Glutamatergic neuron (in vitro differentiated cells): ENCODE measurements around the gene PLTP. TPM values are rescaled to one million over a fixed set of nuclear protein-coding genes. Genes with fewer than 3 reads are reported as not detected.
A peak's percentile ranks its signal among the peaks of the same experiment; 100 is the strongest.

Experiments used
- DNase-seq: peaks from one replicate; pipeline ENCODE4 v3.0.0; 2022
- H3K27ac Mint-ChIP-seq: one replicate; pipeline ENCODE4 v1.8.0; 2020; ENCODE audit warnings: mild to moderate bottlenecking, mixed read lengths, inconsistent platforms; ENCODE audit not compliant: unreplicated experiment
- H3K27me3 Mint-ChIP-seq: one replicate; pipeline ENCODE4 v1.8.0; 2020; ENCODE audit warnings: mild to moderate bottlenecking, moderate library complexity, mixed read lengths, inconsistent platforms; ENCODE audit not compliant: unreplicated experiment
- H3K36me3 Mint-ChIP-seq: one replicate; pipeline ENCODE4 v1.8.0; 2020; ENCODE audit warnings: mild to moderate bottlenecking, mixed read lengths, inconsistent platforms; ENCODE audit not compliant: unreplicated experiment
- H3K4me1 Mint-ChIP-seq: one replicate; pipeline ENCODE4 v1.8.0; 2020; ENCODE audit warnings: mild to moderate bottlenecking, low read depth, mixed read lengths, inconsistent platforms; ENCODE audit not compliant: unreplicated experiment
- H3K4me3 Mint-ChIP-seq: one replicate; pipeline ENCODE4 v1.8.0; 2020; ENCODE audit warnings: mild to moderate bottlenecking, mixed read lengths, inconsistent platforms; ENCODE audit not compliant: unreplicated experiment
- H3K9me3 Mint-ChIP-seq: one replicate; pipeline ENCODE4 v1.8.0; 2020; ENCODE audit warnings: mild to moderate bottlenecking, moderate library complexity, mixed read lengths, inconsistent platforms; ENCODE audit not compliant: unreplicated experiment
- total RNA-seq: library from RNA; stranded (reverse); fragmentation: NEBNext Ultra II Directional; extraction: Animal tissue kit (Norgen Biotek cat#: 25700); gene quantifications from one replicate; pipeline ENCODE4 v1.2.1, GENCODE V29; 2021; ENCODE audit not compliant: unreplicated experiment
- TF ChIP-seq, protein P1 (sequence below): fragments of 200-600 bp; sonication (generic); IDR thresholded peaks from one replicate; pipeline ENCODE4 v1.5.0; 2021; ENCODE audit not compliant: partially characterized antibody, unreplicated experiment

PLTP gene
- total RNA-seq, 1 donor from 2014 or later: 29.7 TPM

DNA sequence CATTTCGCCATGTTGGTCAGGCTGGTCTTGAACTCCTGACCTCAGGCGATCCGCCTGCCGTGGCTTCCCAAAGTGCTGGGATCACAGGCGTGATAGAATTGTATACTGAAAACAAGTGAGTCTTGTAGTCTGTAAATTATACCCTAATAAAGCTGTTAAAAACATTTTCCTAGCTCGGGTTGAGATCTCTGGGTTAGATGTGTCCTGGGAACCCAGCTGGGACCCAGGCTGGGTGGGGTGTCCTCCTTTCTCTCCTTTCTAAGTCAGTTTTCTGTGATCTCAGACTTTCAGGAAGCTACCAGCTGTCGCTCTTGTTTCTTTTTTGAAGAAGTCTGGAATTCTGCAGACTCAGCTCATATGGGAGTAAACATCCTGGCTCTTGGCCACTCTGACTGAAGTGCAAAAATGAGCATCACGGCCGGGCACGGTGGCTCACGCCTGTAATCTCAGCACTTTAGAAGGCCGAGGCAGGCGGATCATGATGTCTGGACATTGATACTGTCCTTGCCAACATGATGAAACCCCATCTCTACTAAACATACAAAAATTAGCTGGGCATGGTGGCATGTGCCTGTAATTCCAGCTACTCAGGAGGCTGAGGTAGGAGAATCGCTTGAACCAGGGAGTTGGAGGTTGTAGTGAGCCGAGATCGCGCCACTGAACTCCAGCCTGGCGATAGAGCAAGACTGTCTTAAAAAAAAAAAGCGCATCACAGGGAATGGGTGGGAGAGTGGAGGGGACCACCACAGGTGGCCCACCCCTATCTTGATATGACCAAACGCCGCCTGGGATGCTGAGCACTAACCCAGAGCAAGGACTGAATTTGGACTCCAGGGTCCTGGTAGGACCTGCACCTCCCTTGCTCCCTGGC lies 12.7 kb upstream of the PLTP start:
- no peak for DNase-seq
- Mint-ChIP-seq H3K4me1 (peaks cover 12% of the 10 kb centered on the region), H3K36me3 (no peaks in the 10 kb centered on the region), H3K9me3 (no peaks in the 10 kb centered on the region), H3K27ac (peak overlapping the region; percentile 48), H3K27me3 (no peaks in the 10 kb centered on the region), H3K4me3 (no peak overlapping the region)
- TF ChIP-seq, protein P1, sequence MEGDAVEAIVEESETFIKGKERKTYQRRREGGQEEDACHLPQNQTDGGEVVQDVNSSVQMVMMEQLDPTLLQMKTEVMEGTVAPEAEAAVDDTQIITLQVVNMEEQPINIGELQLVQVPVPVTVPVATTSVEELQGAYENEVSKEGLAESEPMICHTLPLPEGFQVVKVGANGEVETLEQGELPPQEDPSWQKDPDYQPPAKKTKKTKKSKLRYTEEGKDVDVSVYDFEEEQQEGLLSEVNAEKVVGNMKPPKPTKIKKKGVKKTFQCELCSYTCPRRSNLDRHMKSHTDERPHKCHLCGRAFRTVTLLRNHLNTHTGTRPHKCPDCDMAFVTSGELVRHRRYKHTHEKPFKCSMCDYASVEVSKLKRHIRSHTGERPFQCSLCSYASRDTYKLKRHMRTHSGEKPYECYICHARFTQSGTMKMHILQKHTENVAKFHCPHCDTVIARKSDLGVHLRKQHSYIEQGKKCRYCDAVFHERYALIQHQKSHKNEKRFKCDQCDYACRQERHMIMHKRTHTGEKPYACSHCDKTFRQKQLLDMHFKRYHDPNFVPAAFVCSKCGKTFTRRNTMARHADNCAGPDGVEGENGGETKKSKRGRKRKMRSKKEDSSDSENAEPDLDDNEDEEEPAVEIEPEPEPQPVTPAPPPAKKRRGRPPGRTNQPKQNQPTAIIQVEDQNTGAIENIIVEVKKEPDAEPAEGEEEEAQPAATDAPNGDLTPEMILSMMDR: no peak

DNA sequence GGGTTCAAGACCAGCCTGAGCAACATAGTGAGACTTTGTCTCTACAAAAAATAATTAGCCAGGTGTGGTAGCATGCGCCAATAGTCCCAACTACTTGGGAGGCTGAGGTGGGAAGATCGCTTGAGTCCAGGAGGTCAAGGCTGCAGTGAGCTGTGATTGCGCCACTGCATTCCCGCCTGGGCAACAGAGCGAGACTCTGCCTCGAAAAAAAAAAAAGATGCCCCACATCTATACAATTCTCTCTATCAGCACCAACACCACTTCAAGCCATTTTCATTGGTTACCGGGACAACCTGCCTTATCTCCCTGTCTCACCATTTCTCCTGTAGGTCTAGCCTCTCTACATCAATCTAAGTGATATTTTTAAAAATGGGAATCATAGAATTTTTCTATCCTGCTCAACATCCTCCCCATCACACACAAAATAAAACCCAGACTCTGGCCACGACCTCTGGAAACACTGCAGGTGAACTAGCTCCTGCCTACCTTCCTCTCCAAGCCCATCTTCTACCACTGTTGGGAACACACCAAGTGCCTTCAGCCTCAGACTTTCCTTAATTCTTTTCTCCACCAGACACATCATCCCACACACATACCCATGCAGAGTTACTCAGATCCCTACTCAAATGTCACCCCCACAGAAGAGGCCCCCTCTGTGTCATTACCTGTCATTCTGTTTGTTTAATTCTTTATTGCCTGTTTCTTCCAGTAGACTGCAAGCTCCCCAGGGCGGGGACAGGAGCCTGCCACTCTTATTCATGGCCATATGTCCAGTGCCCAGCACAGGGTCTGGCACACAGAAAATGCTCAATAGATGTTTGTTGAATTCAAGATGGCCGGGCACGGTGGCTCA lies 9.6 kb upstream of the PLTP start:
- peak overlapping the region; percentile 22 for H3K4me3 Mint-ChIP-seq
- no peak overlapping the region for H3K27ac Mint-ChIP-seq
- H3K36me3 Mint-ChIP-seq: no peaks in the 10 kb centered on the region
- H3K4me1 Mint-ChIP-seq: peaks cover 20% of the 10 kb centered on the region
- peaks cover 3% of the 10 kb centered on the region for H3K27me3 Mint-ChIP-seq
- peaks cover 3% of the 10 kb centered on the region for H3K9me3 Mint-ChIP-seq
- TF ChIP-seq, protein P1: no peak
- no peak for DNase-seq

DNA sequence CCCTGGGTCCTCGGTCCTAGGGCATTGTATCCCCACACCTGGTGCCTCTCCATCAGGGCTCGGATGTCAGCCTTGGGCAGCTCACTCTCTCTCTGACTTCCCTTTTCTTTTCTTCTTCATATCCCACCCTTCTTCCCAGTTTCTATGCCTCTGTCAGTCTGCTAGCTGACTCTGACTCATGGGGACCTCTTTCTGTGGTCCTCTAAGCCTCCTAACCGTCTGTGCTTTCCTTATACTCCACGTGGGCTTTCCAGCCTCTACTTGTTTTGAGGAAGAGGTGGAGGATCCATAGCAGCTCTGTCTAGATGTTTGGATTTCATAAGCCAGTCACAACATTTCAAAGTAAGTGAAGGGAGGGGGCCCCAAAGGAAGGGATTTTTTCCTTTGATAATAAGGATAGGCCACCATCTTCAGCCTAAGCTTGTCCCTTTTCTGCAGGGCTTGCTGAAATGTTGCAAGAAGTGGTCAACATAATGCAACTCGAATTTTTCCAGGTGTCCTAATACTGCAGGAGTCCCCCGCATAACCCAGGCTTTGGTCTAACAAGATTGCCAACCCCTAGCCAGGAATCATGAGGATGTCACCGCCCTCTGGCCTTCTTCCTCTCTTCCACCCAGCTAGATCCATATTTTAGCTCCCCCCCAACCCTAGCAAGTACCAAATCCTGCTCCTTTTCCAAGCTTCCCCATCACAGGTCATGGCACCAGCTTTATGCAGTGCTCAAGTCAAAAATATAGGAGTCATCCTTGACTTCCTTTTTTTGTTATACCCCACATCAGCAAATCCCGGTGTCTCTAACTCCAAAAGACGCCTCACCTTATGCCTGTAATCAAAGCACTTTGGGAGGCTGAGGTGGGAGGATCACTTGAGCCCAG lies 8.7 kb upstream of the PLTP start:
- Mint-ChIP-seq H3K9me3 (peaks cover 3% of the 10 kb centered on the region), H3K27me3 (peaks cover 3% of the 10 kb centered on the region), H3K4me3 (no peak overlapping the region), H3K4me1 (peaks cover 20% of the 10 kb centered on the region), H3K27ac (peak overlapping the region; percentile 19), H3K36me3 (no peaks in the 10 kb centered on the region)
- DNase-seq: no peak
- TF ChIP-seq, protein P1: no peak

DNA sequence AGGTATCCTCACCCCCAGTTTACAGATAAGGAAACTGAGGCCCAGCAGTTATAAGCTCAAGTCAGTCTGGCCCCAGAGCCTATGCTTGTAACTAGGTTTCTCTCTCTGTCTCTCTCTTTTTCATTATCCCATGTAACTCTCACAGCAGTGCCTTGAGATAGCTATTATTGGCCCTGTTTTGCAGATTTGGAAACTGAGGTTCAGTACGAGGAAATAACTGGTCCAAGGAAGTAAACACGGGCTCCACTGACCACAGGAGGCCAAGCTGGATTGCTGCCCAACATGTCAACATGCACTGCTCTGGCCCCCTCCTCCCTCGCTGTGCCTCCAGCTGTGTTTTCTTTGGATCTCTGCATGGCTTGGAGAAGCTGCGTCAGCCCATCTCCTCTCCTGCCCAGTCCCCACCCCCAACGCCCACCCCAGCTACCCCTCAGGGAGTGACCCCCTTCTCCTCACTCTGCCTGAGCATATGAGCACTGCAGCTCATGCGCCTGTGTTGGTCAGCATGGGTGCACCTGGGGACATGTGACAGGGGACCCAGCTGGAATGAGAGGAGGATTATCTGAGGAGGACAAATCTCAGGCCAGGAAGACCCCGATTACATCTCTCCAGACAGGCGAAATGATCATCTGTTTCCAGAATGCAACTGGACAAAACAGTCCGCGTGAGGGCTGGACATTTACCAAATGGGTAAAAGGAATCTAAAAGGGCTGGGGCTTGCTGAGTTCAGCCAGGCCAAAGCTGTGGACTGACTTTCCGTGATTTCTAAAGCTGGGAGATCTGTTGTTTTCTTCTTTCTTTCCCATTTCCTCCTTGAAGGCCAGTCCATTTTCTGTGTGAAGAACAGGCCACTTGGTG lies 7.8 kb upstream of the PLTP start:
- H3K27ac Mint-ChIP-seq: peak overlapping the region; percentile 19
- H3K36me3 Mint-ChIP-seq: no peaks in the 10 kb centered on the region
- peaks cover 20% of the 10 kb centered on the region for H3K4me1 Mint-ChIP-seq
- DNase-seq: no peak
- peaks cover 3% of the 10 kb centered on the region for H3K9me3 Mint-ChIP-seq
- H3K4me3 Mint-ChIP-seq: peak overlapping the region; percentile 31
- peaks cover 3% of the 10 kb centered on the region for H3K27me3 Mint-ChIP-seq
- TF ChIP-seq, protein P1: no peak
